Activated CD8-positive, alpha-beta memory T cell treated with anti-CD3 and anti-CD28 coated beads, Interleukin-2, amount 50 U/mL, for 4 hours (primary cell): ENCODE measurements around the gene ENTREP1.
"Not testable (repeated sequence)": the region's sequence is repeated elsewhere in the genome, so short reads cannot be mapped to it uniquely, and the experiment has no call there.

ENCODE experiments used
- DNase-seq: peaks from one replicate; pipeline ENCODE4 v3.0.0-alpha.2; 2020

ENTREP1 gene

DNA sequence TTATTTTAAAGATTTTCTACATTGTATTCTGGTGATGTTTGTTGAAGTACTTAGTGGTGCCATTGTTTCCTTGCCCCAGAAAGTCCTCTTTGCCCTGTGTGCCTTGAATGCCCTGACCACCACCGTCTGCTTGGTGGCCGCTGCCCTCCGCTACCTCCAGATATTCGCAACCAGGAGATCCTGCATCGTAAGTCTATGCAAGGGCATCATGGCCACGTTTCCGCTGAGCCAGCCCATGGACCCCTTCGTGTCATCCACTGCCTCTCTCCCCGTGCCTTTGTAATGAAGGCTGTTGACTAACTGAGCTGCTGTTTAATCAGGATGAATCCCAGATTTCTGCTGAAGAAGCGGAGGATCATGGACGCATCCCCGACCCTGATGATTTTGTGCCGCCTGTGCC is 52.3 kb downstream of the ENTREP1 start:
- no peak for DNase-seq

DNA sequence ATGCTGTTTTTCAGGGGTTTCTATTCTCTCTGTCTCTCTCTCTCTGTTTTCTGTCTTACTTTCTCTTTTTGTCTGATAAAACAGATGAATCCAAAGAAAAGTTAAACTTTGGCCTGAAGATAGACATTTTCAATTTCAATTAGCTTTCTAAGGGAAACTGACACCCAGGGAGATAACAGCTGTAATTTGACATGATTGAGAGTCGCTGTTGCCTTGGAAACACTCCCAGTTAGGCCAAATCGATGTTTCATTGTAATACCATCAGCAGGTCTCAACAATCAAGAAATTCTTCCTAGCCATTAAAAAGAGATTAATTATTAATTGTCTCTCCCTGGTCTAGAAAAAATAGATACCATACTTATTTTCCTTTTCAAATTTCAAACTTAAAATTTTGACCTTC is 53.0 kb downstream of the ENTREP1 start:
- DNase-seq = no peak

- no peak for DNase-seq
Observed at GRCh38 chr9:69379270-69379982, 54.4 kb downstream of the ENTREP1 start.

DNA sequence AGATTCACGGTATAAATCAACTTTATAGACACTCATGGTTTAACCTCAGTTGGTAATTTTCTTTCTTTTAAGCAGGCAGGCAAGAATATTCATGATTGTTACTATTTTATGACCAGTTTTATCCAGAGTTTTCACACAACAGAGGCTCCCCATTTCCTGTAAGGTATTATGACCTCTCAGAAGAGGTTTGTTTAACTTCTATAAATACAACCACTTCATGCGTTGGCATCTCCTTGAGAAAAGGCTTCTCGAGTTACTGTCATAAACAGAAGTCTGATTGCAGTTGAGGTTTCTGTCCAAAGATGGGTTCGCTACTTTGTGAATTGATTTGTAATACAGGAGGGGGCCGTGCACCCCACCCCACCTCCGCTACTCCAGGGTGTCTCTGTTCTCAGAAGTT is 55.3 kb downstream of the ENTREP1 start:
- DNase-seq = no peak

GRCh38 chr9:69380811-69381210 is 55.8 kb downstream of the ENTREP1 start:
- no peak for DNase-seq

DNA sequence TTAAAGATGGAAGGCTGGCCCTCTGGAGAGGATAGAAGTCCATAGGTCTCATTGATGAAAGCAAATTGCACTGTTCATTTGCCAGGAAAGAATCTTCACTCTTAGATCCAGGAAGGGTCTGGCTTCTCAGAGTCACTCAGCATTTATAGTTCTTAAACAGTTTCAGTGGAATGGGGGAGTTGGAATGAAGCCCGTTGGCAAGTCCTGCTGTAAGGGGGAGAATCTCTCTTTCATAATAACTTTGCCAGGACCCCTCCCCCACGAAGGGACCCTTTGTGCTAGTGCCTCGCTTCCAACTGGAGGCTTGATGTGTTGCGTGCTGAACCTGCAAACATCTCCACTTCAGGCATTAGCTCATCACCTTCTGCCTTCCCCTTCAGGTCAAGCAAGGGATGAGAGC is 57.1 kb downstream of the ENTREP1 start:
- DNase-seq = no peak

- DNase-seq = no peak
Observed at GRCh38 chr9:69385581-69386033, 60.6 kb downstream of the ENTREP1 start.

DNA sequence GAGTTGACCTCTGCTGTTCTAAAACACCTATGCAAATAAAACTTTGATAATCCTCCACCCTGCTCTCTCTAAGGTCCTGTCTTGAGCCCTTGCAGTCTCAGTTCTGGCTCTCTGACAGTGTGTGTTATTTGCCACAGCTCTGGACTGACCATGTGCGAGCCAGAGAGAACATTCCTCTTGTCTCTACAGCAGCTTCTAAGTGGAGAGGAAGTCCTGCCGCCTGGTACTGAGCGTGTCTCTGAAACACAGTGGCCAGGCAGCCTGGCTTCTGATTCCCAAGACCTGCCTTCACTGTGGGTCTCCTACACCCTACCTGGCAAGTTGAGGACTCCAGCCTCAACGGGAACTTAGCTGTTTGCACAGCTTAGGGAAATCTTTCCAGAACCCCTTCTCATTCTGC is 61.6 kb downstream of the ENTREP1 start:
- no peak for DNase-seq

GRCh38 chr9:69388596-69388995 is 63.6 kb downstream of the ENTREP1 start:
- no peak for DNase-seq

DNA sequence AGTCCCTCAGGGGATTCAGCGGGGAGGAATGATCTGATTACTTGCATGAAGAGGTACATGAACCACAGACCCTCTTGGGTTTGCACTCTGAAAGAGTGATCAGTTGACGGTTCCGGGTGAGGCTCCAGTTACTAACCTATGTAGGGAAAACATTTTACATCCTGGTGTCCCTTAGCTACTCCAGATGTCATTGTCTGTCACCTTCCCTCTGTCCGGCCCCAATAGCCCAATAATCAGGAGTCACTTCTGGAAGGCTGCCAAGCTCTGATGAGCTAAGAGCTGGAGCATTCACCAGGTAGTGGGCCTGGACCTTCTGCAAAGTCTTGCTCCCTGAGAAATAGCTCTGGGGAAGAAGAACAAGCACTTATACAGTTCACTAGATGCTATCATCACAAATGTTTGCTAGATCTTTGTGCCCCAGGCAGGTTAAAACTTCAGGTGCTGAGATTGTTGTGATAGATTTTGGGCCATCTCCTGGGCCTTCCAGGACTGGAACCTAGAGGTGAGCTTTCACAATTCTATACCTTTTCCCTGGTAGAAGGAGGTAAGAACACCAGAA is 64.5 kb downstream of the ENTREP1 start:
- no peak for DNase-seq

GRCh38 chr9:69391487-69391886 is 66.5 kb downstream of the ENTREP1 start:
- no peak for DNase-seq

DNA sequence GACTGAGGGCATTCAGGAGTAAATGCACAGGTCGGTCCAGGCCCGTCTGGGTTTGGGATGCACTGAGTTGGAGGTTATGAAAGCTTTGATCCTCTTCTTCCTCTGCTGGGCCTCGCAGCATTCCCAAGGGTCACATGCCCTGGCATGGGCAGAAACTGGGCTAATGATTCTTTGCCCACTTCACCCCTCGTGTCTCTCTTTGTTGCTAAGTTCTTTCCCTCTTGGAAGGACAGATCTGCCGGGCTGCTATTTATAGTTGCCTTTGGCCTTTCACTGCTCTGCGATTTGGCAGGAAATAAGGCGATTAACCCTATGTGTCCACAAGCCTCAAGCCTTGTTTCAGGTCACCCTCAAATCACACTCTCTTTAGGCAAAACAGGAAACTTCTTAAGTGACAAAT is 66.9 kb downstream of the ENTREP1 start:
- no peak for DNase-seq

DNA sequence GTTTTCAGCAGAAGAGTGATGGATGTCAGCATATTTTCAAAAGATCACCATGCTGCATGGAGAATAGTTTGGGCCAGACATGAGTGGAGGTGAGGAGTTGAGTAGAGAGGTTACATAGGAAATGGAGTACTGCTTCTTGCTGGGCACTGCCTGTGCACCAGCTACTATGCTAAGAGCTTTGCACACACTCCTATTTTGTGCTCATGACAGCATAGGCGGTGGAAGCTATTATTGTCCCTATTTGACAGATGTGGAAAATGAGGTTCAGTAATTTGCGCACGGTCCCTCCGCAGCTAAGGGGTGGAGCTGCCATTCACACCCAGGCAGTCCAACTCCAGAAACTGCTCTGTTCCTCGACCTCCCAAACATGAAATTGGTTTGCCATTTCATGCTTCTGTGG is 67.8 kb downstream of the ENTREP1 start:
- no peak for DNase-seq

DNA sequence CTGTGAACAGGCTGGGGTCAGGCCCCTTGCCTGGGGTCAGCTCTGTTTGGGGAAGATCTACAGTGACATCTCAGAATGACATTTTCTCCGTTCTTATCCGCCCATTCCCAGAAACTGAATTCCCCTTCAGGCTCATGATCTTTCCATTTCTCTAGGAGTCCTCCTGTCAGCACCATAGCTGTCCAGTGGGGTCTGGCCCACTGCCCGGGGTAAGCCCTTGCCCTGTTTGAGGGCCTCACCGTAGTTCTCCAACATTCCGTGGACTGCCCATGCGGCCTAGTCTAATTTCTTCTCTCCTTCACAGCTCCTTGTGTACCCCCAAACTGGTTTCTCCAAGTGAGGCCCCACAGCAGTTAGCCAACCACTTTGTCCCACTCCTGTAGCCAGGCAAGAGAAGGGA is 68.4 kb downstream of the ENTREP1 start:
- no peak for DNase-seq

DNA sequence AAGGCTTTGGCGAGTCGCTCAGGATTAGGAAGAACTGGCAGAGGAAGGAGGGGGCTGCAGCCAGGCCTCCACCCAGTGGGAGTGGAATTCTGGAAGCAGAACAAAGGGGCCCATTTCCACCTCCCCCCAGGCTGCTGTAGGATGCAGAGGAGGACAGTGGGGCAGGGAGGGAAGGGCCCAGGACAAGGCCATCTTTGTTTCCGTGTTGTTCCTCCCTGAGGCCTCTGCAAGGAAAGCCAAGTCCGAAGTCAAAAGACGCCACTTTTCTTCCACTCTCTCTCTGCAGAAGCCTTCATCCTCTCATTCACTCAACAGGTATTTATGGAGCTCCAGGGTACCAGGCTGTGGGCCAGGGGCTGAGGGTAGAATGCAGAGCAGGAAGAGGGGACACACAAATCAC is 70.7 kb downstream of the ENTREP1 start:
- DNase-seq = no peak

DNA sequence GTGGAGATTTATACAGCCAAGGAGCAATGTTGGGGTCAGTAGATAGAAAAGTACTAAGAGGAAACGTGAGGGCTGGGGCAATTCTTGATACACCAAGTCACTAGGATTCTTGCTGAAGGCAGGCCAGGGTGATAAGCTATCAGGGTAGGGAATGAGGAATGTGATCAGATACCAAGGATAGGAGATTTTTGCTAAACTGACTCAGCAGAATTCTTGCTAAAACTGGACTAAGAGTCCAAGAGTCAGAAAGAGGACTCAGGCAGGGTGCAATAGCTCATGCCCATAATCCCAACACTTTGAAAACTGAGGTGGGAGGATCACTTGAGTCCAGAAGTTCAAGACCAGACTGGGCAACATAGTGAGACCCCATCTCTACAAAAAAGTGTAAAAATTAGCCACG is 71.7 kb downstream of the ENTREP1 start:
- DNase-seq = no peak

DNA sequence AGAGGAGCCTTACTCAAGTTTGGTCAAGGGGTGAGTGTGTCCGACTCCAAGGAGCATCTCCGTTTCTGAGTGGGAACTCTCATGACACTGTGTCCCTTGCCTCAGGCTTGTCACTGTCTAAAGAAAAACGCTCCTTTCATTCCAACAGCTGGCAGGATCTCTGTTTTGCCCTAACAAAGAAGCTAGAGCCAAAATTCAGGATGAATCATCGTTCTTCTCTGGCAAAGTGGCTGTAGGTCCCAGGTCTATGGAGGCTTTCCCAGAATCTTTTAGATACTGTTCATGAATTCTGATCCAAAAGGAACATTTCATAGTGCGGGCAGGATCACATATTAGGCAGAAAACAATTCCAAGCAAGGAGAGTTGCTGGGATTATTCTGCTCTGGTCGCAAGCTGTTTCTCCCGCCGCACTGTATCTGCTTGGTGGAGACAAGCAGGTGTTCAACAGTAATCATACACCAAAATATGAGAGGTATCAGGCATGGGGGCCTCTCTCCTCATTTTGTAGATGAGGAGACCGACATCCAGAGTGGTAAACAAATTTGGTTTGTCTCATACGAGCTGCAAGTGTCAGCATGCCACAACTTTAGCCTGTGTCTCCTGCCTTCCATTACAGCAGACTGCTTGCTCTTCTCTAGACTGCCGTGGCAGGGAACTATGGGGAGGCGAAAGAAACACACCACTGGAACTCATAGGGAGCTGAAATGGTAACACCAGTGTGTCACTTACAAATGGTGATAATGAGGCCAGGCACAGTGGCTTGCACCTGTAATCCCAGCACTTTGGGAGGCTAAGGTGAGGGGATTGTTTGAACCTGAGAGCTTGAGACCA is 72.6 kb downstream of the ENTREP1 start:
- DNase-seq = no peak

DNA sequence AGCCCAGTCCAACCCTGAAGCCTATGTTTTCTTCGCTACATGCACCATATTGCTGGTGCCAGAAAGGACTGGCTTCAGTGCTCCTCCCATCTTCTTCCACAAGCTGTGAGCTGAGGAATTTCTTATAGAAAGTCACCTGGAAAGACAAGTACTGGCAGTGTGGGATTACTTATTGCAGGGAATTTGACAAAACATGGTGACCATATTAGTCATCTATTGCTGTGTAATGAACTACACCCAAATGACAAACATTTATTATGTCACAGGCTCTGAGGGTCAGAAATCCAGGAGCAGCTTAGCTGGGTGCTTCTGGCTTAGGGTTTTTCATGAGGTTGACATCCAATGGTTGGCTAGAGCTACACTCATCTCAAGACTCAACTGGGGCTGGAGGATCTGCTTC is 75.5 kb downstream of the ENTREP1 start:
- DNase-seq = no peak

GRCh38 chr9:69409936-69410335 is 84.9 kb downstream of the ENTREP1 start:
- not testable (repeated sequence) for DNase-seq

GRCh38 chr9:69411246-69411645 is 86.2 kb downstream of the ENTREP1 start:
- no peak for DNase-seq

GRCh38 chr9:69411931-69412740 is 87.1 kb downstream of the ENTREP1 start:
- no peak for DNase-seq

GRCh38 chr9:69412741-69413150 is 87.7 kb downstream of the ENTREP1 start:
- no peak for DNase-seq

GRCh38 chr9:69420611-69421270 is 95.7 kb downstream of the ENTREP1 start:
- no peak for DNase-seq
